CD4-positive, alpha-beta T cell treated with Interleukin-17A for 1 hour (primary cell): Measurements from ENCODE around the gene GRIN3B.
"Not testable (repeated sequence)": the region's sequence is repeated elsewhere in the genome, so short reads cannot be mapped to it uniquely, and the experiment has no call there.

Source experiments
- DNase-seq: peaks from one replicate; pipeline ENCODE4 v3.0.0-alpha.2; 2020

Gene GRIN3B

DNA sequence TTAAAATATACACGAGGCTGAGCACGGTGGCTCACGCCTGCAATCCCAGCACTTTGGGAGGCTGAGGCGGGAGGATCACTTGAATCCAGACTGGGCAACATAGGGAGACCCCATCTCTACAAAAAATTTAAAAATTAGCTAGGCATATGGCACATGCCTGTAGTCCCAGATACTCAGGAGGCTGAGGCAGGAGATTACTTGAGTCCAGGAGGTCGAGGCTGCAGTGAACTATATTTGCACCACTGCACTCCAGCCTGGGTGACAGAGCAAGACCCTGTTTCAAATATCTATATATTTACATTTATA is 23.6 kb downstream of the GRIN3B start:
- DNase-seq = not testable (repeated sequence)

DNA sequence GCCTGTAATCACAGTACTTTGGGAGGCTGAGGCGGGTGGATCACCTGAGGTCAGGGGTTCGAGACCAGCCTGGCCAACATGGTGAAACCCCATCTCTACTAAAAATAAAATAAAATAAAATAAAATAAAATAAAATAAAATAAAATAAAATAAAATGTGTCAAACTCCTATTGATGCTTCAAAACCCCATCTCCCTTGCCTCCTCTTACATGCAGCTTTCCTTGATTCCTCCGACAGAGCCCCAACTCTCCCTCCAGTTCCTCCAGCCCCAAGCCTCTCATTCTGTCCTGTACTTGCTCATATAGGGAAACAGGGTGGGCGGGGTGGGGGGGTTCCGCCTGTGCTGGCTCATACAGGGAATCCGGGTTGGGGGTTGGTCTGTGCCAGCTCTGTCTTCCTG is 24.9 kb downstream of the GRIN3B start:
- not testable (repeated sequence) for DNase-seq

- peak; percentile 60 for DNase-seq
These were observed 26.0 kb downstream of the GRIN3B start, which contains the start of gene CNN2 for GRCh38 chr19:1025960-1026782. CNN2 (plus strand) TSS chr19:1026608; CDS start chr19:1026662, 54 bp downstream.

DNA sequence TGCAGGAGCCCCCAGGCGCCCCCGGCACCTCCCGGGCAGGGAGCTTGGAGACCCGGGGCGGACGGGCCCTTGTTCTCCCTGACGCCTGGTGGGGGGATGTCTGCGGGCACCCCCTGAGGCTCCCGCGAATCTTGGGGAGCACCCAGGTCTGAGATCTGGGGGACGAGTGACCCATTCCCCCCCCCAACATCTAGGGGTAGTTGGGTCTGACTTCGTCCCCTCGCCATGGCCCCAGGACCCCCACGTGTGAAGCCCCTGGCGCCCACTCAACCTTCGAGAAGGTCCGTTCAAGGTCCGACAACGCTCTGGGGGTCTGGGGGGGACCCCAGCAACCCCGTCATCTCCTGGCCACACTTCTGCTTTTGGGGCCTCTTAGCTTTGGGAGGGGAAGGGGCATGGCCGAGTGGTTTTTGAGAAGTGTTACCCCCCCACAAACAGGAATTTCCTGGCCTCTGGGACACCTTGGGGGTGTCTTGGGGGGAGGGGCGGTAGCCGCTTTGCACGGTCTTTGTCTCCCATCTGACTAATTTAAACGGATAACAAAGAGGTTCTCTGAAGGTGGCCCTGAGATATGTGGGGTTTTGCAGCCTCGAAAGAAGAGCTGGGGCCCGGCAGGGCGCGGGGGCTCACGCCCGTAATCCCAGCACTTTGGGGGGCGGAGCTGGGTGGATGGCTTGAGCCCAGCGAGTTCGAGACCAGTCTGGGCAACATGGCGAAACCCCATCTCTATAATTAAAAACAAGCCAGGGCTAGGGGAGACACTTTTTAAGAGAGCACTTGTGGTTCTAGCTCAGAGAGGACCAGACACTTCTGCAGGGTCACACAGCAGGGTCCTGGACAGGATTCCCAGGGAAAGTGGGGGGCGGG is 26.8 kb downstream of the GRIN3B start:
- DNase-seq = peak; percentile 45

- DNase-seq = peak; percentile 14
These were observed 27.4 kb downstream of the GRIN3B start for GRCh38 chr19:1027650-1028061.

- peak; percentile 74 for DNase-seq
These were observed 28.1 kb downstream of the GRIN3B start for GRCh38 chr19:1028062-1028926.

- no peak for DNase-seq
These were observed 32.1 kb downstream of the GRIN3B start for GRCh38 chr19:1032264-1032867.

GRCh38 chr19:1035998-1036621 is 35.9 kb downstream of the GRIN3B start:
- no peak for DNase-seq

- no peak for DNase-seq
These were observed 37.4 kb downstream of the GRIN3B start for GRCh38 chr19:1037621-1038064.

DNA sequence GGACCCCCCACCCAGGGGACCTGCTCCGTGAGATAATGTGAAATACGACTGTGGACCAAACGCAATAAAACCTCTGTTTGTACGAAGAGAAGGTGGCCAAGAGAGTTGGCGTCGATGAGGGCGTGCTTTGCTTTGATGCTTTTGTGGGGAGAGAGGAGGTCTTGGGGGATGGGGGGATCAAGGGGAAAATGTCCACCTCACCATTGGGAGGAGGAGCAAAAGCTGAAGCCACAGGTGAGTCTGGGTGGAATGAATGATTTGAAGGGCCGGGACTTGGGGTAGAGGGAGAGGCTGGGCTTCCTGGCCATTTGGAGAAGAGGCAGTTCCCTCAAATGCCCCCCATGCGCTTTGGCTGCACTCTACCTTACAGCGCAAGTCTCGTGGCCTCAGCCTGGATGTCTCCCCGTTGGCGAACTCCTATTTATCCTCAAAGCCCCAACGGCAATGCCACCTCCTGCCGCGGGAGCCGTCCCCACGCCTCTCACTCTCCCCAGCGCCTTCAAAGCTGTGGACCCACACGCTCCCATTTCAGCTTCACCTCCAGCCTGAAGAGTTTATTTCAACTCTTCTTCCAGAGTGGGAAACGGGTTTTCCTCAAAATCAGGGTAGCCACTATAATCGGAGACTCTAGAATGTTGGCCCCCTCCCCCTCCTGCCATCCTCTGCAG is 38.9 kb downstream of the GRIN3B start:
- no peak for DNase-seq

GRCh38 chr19:1039646-1040475 is 39.6 kb downstream of the GRIN3B start, which contains the start of gene ABCA7:
ABCA7 (plus strand) TSS chr19:1040107; CDS start chr19:1041362, 1,255 bp downstream.
- DNase-seq = peak; percentile 99

GRCh38 chr19:1040476-1041271 is 40.5 kb downstream of the GRIN3B start:
- peak; percentile 94 for DNase-seq

- no peak for DNase-seq
These were observed 41.1 kb downstream of the GRIN3B start for GRCh38 chr19:1041272-1041834.

DNA sequence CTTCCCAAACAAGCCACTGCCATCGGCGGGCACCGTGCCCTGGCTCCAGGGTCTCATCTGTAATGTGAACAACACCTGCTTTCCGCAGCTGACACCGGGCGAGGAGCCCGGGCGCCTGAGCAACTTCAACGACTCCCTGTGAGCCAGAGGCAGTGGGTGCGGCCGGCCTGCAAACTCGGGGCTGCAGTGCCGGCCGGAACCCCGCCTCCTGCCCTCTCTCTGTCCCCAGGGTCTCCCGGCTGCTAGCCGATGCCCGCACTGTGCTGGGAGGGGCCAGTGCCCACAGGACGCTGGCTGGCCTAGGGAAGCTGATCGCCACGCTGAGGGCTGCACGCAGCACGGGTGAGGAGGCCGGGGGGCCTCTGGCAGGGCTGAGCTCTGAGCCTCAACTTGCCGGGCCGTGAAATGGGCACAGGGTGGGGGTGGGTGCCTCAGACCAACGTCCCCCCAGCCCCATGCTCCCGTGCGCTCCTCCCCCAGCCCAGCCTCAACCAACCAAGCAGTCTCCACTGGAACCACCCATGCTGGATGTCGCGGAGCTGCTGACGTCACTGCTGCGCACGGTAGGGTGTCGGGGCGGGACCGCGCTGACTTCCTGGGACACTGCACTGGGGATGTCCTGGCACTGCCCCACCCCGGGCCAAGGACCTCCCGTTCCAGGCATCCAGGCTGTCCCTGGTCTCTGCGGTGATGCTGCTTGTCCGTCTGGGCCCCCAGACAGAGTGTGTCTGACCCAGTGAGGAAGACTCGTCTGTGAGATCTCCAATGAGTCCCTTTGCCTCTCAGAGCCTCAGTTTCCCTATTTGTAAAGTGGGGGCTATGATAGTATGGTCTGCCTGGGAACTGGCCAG is 41.8 kb downstream of the GRIN3B start:
- no peak for DNase-seq

GRCh38 chr19:1042689-1043511 is 42.7 kb downstream of the GRIN3B start:
- no peak for DNase-seq

DNA sequence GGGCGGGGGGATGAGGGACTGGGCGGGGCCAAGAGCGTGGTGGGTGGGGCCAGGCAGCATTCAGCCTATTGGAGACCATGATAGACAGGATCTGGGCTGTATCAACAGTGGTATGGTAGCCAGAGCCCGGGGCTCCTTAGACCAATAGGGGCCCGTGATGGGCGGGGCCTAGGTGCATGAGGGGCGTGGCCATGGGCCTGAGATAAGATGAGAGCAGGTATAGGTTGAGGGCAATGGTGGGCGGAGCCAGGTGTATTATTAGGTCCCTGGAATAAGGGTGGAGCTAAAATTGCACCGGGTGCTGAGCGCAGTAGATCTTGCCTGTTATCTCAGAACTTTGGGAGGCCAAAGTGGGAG is 45.0 kb downstream of the GRIN3B start:
- DNase-seq = peak; percentile 84

DNA sequence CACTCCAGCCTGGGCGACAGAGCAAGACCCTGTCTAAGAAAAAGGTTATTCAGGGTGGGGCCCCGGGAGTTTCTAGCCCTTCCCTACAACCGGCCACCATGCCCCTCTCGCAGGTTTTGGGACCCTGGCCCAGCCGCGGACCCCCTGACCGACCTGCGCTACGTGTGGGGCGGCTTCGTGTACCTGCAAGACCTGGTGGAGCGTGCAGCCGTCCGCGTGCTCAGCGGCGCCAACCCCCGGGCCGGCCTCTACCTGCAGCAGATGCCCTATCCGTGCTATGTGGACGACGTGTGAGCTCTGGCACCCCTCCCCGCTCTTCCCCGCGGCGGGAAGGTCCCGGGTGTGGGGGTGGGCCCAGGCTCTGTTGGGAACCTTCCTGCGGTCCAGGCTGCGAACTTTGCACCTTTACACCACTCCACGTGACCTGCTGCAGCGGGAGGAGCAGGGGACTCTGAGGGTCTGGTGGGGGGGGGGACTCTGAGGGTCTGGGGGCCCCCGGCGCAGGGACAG is 46.0 kb downstream of the GRIN3B start:
- no peak for DNase-seq
